Common myeloid progenitor, CD34-positive (primary cell): ENCODE results near the gene SCTR.

Source experiments
- CTCF ChIA-PET: fragments of 350-600 bp; sonication (Branson Sonifier 250); formaldehyde crosslinking; loops from one replicate; lab custom pipeline; 2021; ENCODE audit warnings: antibody characterized with exemption; lab: Charles Lee
- POLR2A ChIA-PET: fragments of 350-600 bp; sonication (Branson Sonifier 250); formaldehyde crosslinking; loops from one replicate; lab custom pipeline; 2021; ENCODE audit warnings: antibody characterized with exemption; lab: Charles Lee
- DNase-seq, 3 donors: peaks; one replicate each; pipeline versions ENCODE4 v3.0.0 to v3.0.0-alpha.2; 2013
- H3K27ac ChIP-seq, 2 experiments: 1 replicate in 1 of 2; 2 replicates in 1 of 2; pipeline ENCODE4 v1.7.0; 2013; ENCODE audit warnings: inconsistent platforms in 2 of 2, low read length in 2 of 2, mild to moderate bottlenecking in 2 of 2, low read depth in 1 of 2, moderate library complexity in 1 of 2; ENCODE audit not compliant: severe bottlenecking in 2 of 2, insufficient read depth in 1 of 2, poor library complexity in 1 of 2
- H3K27me3 ChIP-seq, 5 experiments: replicated peaks in 2 of 5; 1 replicate in 3 of 5; 2 replicates in 2 of 5; pipeline versions ENCODE4 v1.6.1 to v1.7.0; 2013; ENCODE audit warnings: low read length in 4 of 5, mild to moderate bottlenecking in 2 of 5, moderate library complexity in 2 of 5, inconsistent platforms in 1 of 5; ENCODE audit not compliant: insufficient read depth in 5 of 5, control insufficient read depth in 4 of 5
- H3K36me3 ChIP-seq, 4 experiments: 1 replicate in 2 of 4; 2 replicates in 2 of 4; pipeline versions ENCODE4 v1.6.1 to v1.7.0; 2013; ENCODE audit warnings: low read length in 3 of 4, control low read depth in 1 of 4, mild to moderate bottlenecking in 1 of 4; ENCODE audit not compliant: control insufficient read depth in 4 of 4, insufficient read depth in 4 of 4
- H3K4me1 ChIP-seq, 4 experiments: 1 replicate in 3 of 4; 2 replicates in 1 of 4; pipeline versions ENCODE4 v1.6.1 to v1.7.1; 2013; ENCODE audit warnings: low read length in 3 of 4, mild to moderate bottlenecking in 3 of 4, control low read depth in 1 of 4, inconsistent platforms in 1 of 4, moderate library complexity in 1 of 4; ENCODE audit not compliant: control insufficient read depth in 4 of 4, insufficient read depth in 4 of 4; ENCODE audit errors: control extremely low read depth in 1 of 4
- H3K4me3 ChIP-seq, 7 experiments: 1 replicate in 4 of 7; 2 replicates in 3 of 7; pipeline versions ENCODE4 v1.5.1 to v1.7.0; 2013; ENCODE audit warnings: mild to moderate bottlenecking in 7 of 7, low read length in 6 of 7, moderate library complexity in 6 of 7, inconsistent platforms in 2 of 7, low read depth in 2 of 7, control low read depth in 1 of 7; ENCODE audit not compliant: insufficient read depth in 4 of 7, control insufficient read depth in 1 of 7; ENCODE audit errors: extremely low read depth in 1 of 7
- H3K9me3 ChIP-seq, 5 experiments: 1 replicate in 4 of 5; 2 replicates in 1 of 5; pipeline versions ENCODE4 v1.6.1 to v1.7.1; 2013; ENCODE audit warnings: low read length in 4 of 5, mild to moderate bottlenecking in 2 of 5, inconsistent platforms in 1 of 5, low read depth in 1 of 5, moderate library complexity in 1 of 5; ENCODE audit not compliant: control insufficient read depth in 4 of 5, insufficient read depth in 2 of 5; ENCODE audit errors: control extremely low read depth in 1 of 5
- WGBS: methylation state at CpG from one replicate; pipeline ENCODE4 v1.1.5; 2013; ENCODE audit not compliant: insufficient coverage; 5-methylcytosine and 5-hydroxymethylcytosine counted together

SCTR gene

GRCh38 chr2:119489232-119489952 is 34.9 kb downstream of the SCTR start:
- POLR2A ChIA-PET, result no interaction called here
- Histone ChIP-seq H3K4me3 (no peak overlapping the region), H3K9me3 (no peaks in the 10 kb centered on the region), H3K4me1 (peaks cover 0 to 16% (median 10%) of the 10 kb centered on the region in 4 experiments), H3K27me3 (peaks cover 0 to under 1% (median 0%) of the 10 kb centered on the region in 5 experiments), H3K27ac (no peak overlapping the region), H3K36me3 (no peaks in the 10 kb centered on the region)
- CTCF ChIA-PET, result interaction anchor here (0.8 to 2.1 kb wide), 5 partner anchors 9 to 171 kb away, joined by 3 to 8 read pairs (median 4); no protein-coding TSS in a partner anchor
- WGBS, result 96% methylated on average over 9 of the region's 10 CpGs
- DNase-seq, result no peak

GRCh38 chr2:119488245-119489214 is 35.8 kb downstream of the SCTR start:
- CTCF ChIA-PET, result interaction anchor here (1.6 to 4.4 kb wide), 3 partner anchors 8 to 29 kb away, joined by 3 to 25 read pairs (median 8); no protein-coding TSS in a partner anchor
- H3K36me3 ChIP-seq, result no peaks in the 10 kb centered on the region
- POLR2A ChIA-PET, result no interaction called here
- no peak for DNase-seq
- no peak overlapping the region for H3K27ac ChIP-seq
- no peaks in the 10 kb centered on the region for H3K27me3 ChIP-seq
- 98% methylated on average over 22 of the region's 24 CpGs for WGBS
- no peaks in the 10 kb centered on the region for H3K9me3 ChIP-seq
- peaks cover 0 to 16% (median 10%) of the 10 kb centered on the region in 4 experiments for H3K4me1 ChIP-seq
- no peak overlapping the region for H3K4me3 ChIP-seq

- Histone ChIP-seq H3K27ac (no peak overlapping the region), H3K9me3 (no peaks in the 10 kb centered on the region), H3K27me3 (no peaks in the 10 kb centered on the region), H3K4me3 (no peak overlapping the region), H3K4me1 (peaks cover 0 to 16% (median 10%) of the 10 kb centered on the region in 4 experiments), H3K36me3 (no peaks in the 10 kb centered on the region)
- 11% methylated on average over 9 of the region's 9 CpGs for WGBS
- CTCF ChIA-PET, result interaction anchor here (1.6 to 4.4 kb wide), 2 partner anchors 12 to 30 kb away, joined by 3 to 25 read pairs; no protein-coding TSS in a partner anchor
- POLR2A ChIA-PET, result no interaction called here
- DNase-seq, result peak in 2 of 3 donors; percentile 11 to 12
Observed at GRCh38 chr2:119487434-119488244, 36.6 kb downstream of the SCTR start.

- ChIA-PET POLR2A (no interaction called here), CTCF (interaction anchor here (0.7 to 4.4 kb wide), 5 partner anchors 8 to 81 kb away, joined by 3 to 25 read pairs (median 3); no protein-coding TSS in a partner anchor)
- Histone ChIP-seq H3K27ac (no peak overlapping the region), H3K4me1 (peaks cover 0 to 16% (median 10%) of the 10 kb centered on the region in 4 experiments), H3K27me3 (no peaks in the 10 kb centered on the region), H3K36me3 (no peaks in the 10 kb centered on the region), H3K4me3 (no peak overlapping the region), H3K9me3 (no peaks in the 10 kb centered on the region)
- WGBS, result 99% methylated on average over 6 of the region's 7 CpGs
- DNase-seq, result no peak
Observed at GRCh38 chr2:119486886-119487285, 37.4 kb downstream of the SCTR start.

- Histone ChIP-seq H3K27ac (no peak overlapping the region), H3K36me3 (no peaks in the 10 kb centered on the region), H3K4me1 (peaks cover 0 to 16% (median 10%) of the 10 kb centered on the region in 4 experiments), H3K4me3 (no peak overlapping the region), H3K27me3 (no peaks in the 10 kb centered on the region), H3K9me3 (no peaks in the 10 kb centered on the region)
- whole genome bisulfite sequencing, result 92% methylated on average over 8 of the region's 10 CpGs
- ChIA-PET CTCF (interaction anchor here (0.7 to 4.4 kb wide), 7 partner anchors 9 to 80 kb away, joined by 3 to 25 read pairs (median 3); no protein-coding TSS in a partner anchor), POLR2A (no interaction called here)
- DNase-seq, result no peak
Observed at GRCh38 chr2:119486196-119486827, 38.0 kb downstream of the SCTR start.
